Caco-2 (cell line): ENCODE results near the gene MICOS13. TPM values are rescaled to one million over a fixed set of nuclear protein-coding genes. Genes with fewer than 3 reads are reported as not detected.

ENCODE experiments used
- BruUV-seq: library from RNA; stranded (reverse); fragments of 400-500 nt; replicated peaks from 2 replicates; lab custom pipeline; 2021; lab: Mats Ljungman, UMichigan
- CTCF ChIA-PET: fragments of 300-600 bp; sonication (Branson Sonifier 250); formaldehyde crosslinking; loops from one replicate; lab custom pipeline; 2022; ENCODE audit warnings: antibody characterized with exemption; lab: Charles Lee
- POLR2A ChIA-PET: fragments of 300-600 bp; sonication (Branson Sonifier 250); formaldehyde crosslinking; loops from one replicate; lab custom pipeline; 2022; ENCODE audit warnings: antibody characterized with exemption; lab: Charles Lee
- DNase-seq, 2 experiments: peaks; one replicate each; pipeline versions ENCODE4 v3.0.0 to v3.0.0-alpha.2; 2020 to 2022
- H3K27me3 ChIP-seq: replicated peaks from 2 replicates; pipeline ENCODE4 v1.6.0; 2011; ENCODE audit warnings: low read length; ENCODE audit not compliant: control insufficient read depth, insufficient read depth
- H3K36me3 ChIP-seq: 2 replicates; pipeline ENCODE4 v1.5.1; 2011; ENCODE audit warnings: low read length; ENCODE audit not compliant: control insufficient read depth, insufficient read depth
- H3K4me1 ChIP-seq: fragments of 250-450 bp; sonication (Bioruptor Pico); 2 replicates; pipeline ENCODE4 v1.5.1; 2020; ENCODE audit warnings: mild to moderate bottlenecking
- H3K4me3 ChIP-seq: 2 replicates; pipeline ENCODE4 v1.5.1; 2011; ENCODE audit warnings: low read depth, mild to moderate bottlenecking, control low read depth, low read length
- H3K9me3 ChIP-seq: fragments of 250-450 bp; sonication (Bioruptor Pico); 2 replicates; pipeline ENCODE4 v1.5.1; 2020; ENCODE audit warnings: mild to moderate bottlenecking, moderate library complexity
- H3K27ac Mint-ChIP-seq: one replicate; pipeline ENCODE4 v1.8.0; 2022; ENCODE audit warnings: mixed read lengths; ENCODE audit not compliant: unreplicated experiment
- H3K27me3 Mint-ChIP-seq: one replicate; pipeline ENCODE4 v1.8.0; 2022; ENCODE audit warnings: mixed read lengths; ENCODE audit not compliant: insufficient read depth, unreplicated experiment
- H3K36me3 Mint-ChIP-seq: one replicate; pipeline ENCODE4 v1.8.0; 2022; ENCODE audit warnings: mild to moderate bottlenecking, mixed read lengths; ENCODE audit not compliant: insufficient read depth, unreplicated experiment
- H3K4me1 Mint-ChIP-seq: one replicate; pipeline ENCODE4 v1.8.0; 2022; ENCODE audit warnings: low read depth, mixed read lengths; ENCODE audit not compliant: unreplicated experiment
- H3K4me3 Mint-ChIP-seq: one replicate; pipeline ENCODE4 v1.8.0; 2022; ENCODE audit warnings: mild to moderate bottlenecking, moderate library complexity, mixed read lengths; ENCODE audit not compliant: unreplicated experiment
- H3K9me3 Mint-ChIP-seq: one replicate; pipeline ENCODE4 v1.8.0; 2022; ENCODE audit warnings: mixed read lengths; ENCODE audit not compliant: unreplicated experiment
- intact Hi-C: fragments of 100-400 bp; cut with micrococcal nuclease; formaldehyde crosslinking; loops from one replicate; pipeline ENCODE4 v1.10.0; 2022; ENCODE audit not compliant: unreplicated experiment
- total RNA-seq: library from RNA; stranded (reverse); gene quantifications from 2 replicates; pipeline ENCODE4 v1.2.3, GENCODE V29; 2022
- TF ChIP-seq, protein P1 (sequence below), 2 experiments: fragments of 200-600 bp in 1 of 2; IDR thresholded peaks; 1 replicate in 1 of 2; 2 replicates in 1 of 2; pipeline versions ENCODE4 v1.5.1 to v1.8.0; 2011 to 2022; ENCODE audit warnings: antibody characterized with exemption in 1 of 2, control low read depth in 1 of 2, inconsistent platforms in 1 of 2, low read depth in 1 of 2, low read length in 1 of 2, mild to moderate bottlenecking in 1 of 2, moderate library complexity in 1 of 2; ENCODE audit not compliant: insufficient read depth in 1 of 2, severe bottlenecking in 1 of 2, unreplicated experiment in 1 of 2

Gene MICOS13
- total RNA-seq, 1 experiment from 2014 or later = 43.1 TPM

DNA sequence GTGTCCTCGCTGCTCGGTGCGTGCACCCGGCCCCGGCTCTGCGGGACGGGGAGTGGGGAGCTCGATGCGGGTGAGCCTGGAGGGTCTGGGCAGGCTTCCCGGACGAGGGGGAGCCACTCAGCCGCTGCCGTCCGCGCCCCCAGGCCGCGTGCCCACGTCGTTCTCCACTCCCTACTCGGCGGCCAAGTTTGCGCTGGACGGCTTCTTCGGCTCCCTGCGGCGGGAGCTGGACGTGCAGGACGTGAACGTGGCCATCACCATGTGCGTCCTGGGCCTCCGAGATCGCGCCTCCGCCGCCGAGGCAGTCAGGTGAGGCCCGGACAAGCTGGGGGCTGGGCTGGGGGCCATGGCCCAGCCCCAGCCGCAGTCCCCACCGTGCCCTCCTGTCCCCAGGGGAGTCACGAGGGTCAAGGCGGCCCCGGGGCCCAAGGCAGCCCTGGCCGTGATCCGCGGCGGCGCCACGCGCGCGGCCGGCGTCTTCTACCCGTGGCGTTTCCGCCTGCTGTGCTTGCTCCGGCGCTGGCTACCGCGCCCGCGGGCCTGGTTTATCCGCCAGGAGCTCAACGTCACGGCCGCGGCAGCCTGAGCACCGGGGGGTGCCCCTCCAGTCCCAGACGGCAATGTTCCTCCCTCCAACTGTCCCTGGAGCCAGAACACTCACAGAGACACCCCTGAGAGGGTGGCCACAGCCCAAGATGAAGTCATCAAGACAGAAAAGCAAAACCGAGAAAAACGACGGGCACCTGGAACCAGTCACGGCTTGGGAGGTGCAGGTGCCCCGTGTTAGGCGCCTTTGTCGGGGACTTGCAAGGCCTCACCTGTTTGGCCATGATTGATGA is 7.3 kb upstream of the MICOS13 start:
- intact Hi-C loops = no loop called here

DNA sequence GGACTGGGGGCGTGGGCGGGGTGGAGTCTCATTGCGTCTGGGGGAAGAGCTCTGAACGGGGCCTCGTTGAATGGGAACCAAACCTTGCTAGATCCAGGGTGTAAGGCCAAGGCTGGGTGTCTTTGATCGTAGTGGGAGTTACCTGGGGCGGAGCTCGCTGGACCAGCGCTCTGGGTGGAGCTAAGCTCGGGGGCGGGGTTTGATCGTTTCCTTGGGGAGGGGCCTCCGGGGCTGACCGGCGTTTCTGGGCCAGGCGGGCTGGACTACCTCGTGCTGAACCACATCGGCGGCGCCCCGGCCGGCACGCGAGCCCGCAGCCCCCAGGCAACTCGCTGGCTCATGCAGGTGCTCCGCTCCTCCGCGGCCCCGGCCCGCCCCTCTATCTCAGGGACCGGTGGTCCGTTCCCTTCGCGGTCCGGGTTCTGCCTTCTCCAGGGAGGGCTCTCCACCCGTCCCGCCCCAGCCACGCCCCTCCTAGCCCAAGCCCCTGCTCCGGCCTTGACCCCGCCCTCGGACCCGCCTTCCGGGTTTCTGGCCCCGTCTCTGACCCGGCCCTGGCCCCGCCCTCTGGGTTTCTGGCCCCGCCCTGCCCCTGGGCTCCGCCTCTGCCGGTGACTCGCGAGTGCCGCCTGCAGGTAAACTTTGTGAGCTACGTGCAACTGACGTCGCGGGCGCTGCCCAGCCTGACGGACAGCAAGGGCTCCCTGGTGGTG is 6.5 kb upstream of the MICOS13 start:
- BruUV-seq = no TSS peak
- Mint-ChIP-seq H3K4me3 (peak overlapping the region; percentile 75), H3K4me1 (peaks cover 1% of the 10 kb centered on the region), H3K36me3 (peaks cover 23% of the 10 kb centered on the region), H3K27ac (peak overlapping the region; percentile 45), H3K9me3 (no peaks in the 10 kb centered on the region), H3K27me3 (no peaks in the 10 kb centered on the region)
- Histone ChIP-seq H3K4me3 (peak overlapping the region; percentile 76), H3K36me3 (peaks cover 6% of the 10 kb centered on the region), H3K27me3 (no peaks in the 10 kb centered on the region), H3K4me1 (no peaks in the 10 kb centered on the region), H3K9me3 (no peaks in the 10 kb centered on the region)
- POLR2A ChIA-PET = interaction anchor here (0.5 to 1.2 kb wide), 8 partner anchors 32 to 1228 kb away, joined by 3 to 6 read pairs (median 4); partner anchors contain the start of genes CATSPERD, LONP1, SAFB and SAFB2
- TF ChIP-seq, protein P1, sequence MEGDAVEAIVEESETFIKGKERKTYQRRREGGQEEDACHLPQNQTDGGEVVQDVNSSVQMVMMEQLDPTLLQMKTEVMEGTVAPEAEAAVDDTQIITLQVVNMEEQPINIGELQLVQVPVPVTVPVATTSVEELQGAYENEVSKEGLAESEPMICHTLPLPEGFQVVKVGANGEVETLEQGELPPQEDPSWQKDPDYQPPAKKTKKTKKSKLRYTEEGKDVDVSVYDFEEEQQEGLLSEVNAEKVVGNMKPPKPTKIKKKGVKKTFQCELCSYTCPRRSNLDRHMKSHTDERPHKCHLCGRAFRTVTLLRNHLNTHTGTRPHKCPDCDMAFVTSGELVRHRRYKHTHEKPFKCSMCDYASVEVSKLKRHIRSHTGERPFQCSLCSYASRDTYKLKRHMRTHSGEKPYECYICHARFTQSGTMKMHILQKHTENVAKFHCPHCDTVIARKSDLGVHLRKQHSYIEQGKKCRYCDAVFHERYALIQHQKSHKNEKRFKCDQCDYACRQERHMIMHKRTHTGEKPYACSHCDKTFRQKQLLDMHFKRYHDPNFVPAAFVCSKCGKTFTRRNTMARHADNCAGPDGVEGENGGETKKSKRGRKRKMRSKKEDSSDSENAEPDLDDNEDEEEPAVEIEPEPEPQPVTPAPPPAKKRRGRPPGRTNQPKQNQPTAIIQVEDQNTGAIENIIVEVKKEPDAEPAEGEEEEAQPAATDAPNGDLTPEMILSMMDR (IDR thresholded peaks at IDR 0.05; ENCODE audit: insufficient read depth in 1 of 2, low read depth in 1 of 2, low read length in 1 of 2, severe bottlenecking in 1 of 2, unreplicated experiment in 1 of 2) = peak; percentile 77 to 83
- intact Hi-C loops = no loop called here
- DNase-seq = peak; percentile 97 to 99
- CTCF ChIA-PET = interaction anchor here (0.6 to 1.5 kb wide), 9 partner anchors 20 to 707 kb away, joined by 3 to 9 read pairs (median 5); partner anchors contain the start of genes CATSPERD, LONP1, SAFB2 and TINCR

More for the DNA sequence above, 7.3 kb upstream of the MICOS13 start:
- no peak for DNase-seq
- peak overlapping the region; percentile 16; the same call in 1 of the 2 replicates for H3K4me3 ChIP-seq
- POLR2A ChIA-PET = interaction anchor here (0.8 to 1.2 kb wide), 3 partner anchors 31 to 140 kb away, joined by 3 to 6 read pairs (median 6); partner anchors contain the start of genes CATSPERD and LONP1
- TF ChIP-seq, protein P1 (IDR thresholded peaks at IDR 0.05; ENCODE audit: insufficient read depth in 1 of 2, low read depth in 1 of 2, low read length in 1 of 2, severe bottlenecking in 1 of 2, unreplicated experiment in 1 of 2) = no peak
- H3K9me3 ChIP-seq = no peaks in the 10 kb centered on the region
- H3K4me1 ChIP-seq = no peaks in the 10 kb centered on the region
- Mint-ChIP-seq H3K36me3 (peaks cover 30% of the 10 kb centered on the region), H3K4me3 (peak overlapping the region; percentile 75), H3K27me3 (no peaks in the 10 kb centered on the region), H3K27ac (peak overlapping the region; percentile 43), H3K4me1 (no peaks in the 10 kb centered on the region), H3K9me3 (no peaks in the 10 kb centered on the region)
- H3K36me3 ChIP-seq = peaks cover 7% of the 10 kb centered on the region
- no peaks in the 10 kb centered on the region for H3K27me3 ChIP-seq
- CTCF ChIA-PET = interaction anchor here (0.6 to 1.5 kb wide), 8 partner anchors 21 to 706 kb away, joined by 3 to 9 read pairs (median 5); partner anchors contain the start of genes CATSPERD, LONP1, SAFB2 and TINCR
- BruUV-seq = no TSS peak

DNA sequence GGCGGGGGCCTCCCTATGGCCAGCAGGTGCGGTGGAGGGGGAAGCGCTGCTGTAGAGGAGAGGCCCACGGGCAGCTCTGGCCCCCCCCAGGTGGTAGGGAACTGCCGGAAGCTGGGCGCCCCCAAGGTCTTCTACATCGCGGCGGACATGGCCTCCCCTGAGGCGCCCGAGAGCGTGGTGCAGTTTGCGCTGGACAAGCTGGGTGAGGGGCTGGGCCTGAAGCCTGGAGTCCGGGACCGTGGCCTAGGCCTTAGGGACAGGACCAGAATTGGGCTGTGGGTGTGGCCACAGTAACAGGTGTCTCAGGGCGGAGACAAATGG is 6.0 kb upstream of the MICOS13 start:
- Mint-ChIP-seq H3K36me3 (peaks cover 23% of the 10 kb centered on the region), H3K27me3 (no peaks in the 10 kb centered on the region), H3K27ac (peak overlapping the region; percentile 45), H3K4me3 (peak overlapping the region; percentile 75), H3K9me3 (no peaks in the 10 kb centered on the region), H3K4me1 (peaks cover 6% of the 10 kb centered on the region)
- Histone ChIP-seq H3K9me3 (no peaks in the 10 kb centered on the region), H3K4me1 (no peaks in the 10 kb centered on the region), H3K27me3 (no peaks in the 10 kb centered on the region), H3K36me3 (peaks cover 4% of the 10 kb centered on the region; the same call in 1 of the 2 replicates), H3K4me3 (peak overlapping the region; percentile 76)
- TF ChIP-seq, protein P1 (IDR thresholded peaks at IDR 0.05; ENCODE audit: insufficient read depth in 1 of 2, low read depth in 1 of 2, low read length in 1 of 2, severe bottlenecking in 1 of 2, unreplicated experiment in 1 of 2) = no peak
- ChIA-PET POLR2A (interaction anchor here (0.5 to 1.2 kb wide), 6 partner anchors 32 to 1228 kb away, joined by 3 to 6 read pairs (median 4); partner anchors contain the start of genes CATSPERD, LONP1, SAFB and SAFB2), CTCF (interaction anchor here (1.3 to 1.5 kb wide), 2 partner anchors 34 to 118 kb away, joined by 5 to 8 read pairs; partner anchors contain the start of genes CATSPERD and LONP1)
- no TSS peak for BruUV-seq
- intact Hi-C loops = no loop called here
- DNase-seq = no peak
